Measurements from ENCODE around the gene MYBPC2. TPM values are rescaled to one million over a fixed set of nuclear protein-coding genes. Genes with fewer than 3 reads are reported as not detected.
"Not testable (repeated sequence)": the region's sequence is repeated elsewhere in the genome, so short reads cannot be mapped to it uniquely, and the experiment has no call there.

MYBPC2 gene
- total and polyA plus RNA-seq, 9 of the 15 experiments (the other 6 are each of a cell fraction or from before 2014, with no cell fraction given) = 0.01 to 0.14 (median 0.04) TPM; not detected in 6

DNA sequence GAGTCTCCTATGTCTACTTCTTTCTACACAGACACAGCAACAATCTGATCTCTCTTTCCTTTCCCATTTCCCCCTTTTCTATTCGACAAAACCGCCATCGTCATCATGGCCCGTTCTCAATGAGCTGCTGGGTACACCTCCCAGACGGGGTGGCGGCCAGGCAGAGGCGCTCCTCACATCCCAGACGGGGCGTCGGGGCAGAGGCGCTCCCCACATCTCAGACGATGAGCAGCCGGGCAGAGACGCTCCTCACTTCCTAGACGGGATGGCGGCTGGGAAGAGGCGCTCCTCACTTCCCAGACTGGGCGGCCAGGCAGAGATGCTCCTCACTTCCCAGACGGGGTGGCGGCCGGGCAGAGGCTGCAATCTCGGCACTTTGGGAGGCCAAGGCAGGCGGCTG is 41.7 kb upstream of the MYBPC2 start:
- Histone ChIP-seq H3K79me2 (ENCODE audit: control insufficient read depth, insufficient read depth, low read length) (peaks cover 81% of the 10 kb centered on the region), H3K4me1 (replicated peaks in 1 of 2; ENCODE audit: control insufficient read depth in 2 of 2, insufficient read depth in 2 of 2, low read length in 2 of 2) (peaks cover under 1 to 13% of the 10 kb centered on the region in 2 experiments; a peak in 3 of 5 replicates), H3K36me3 (ENCODE audit: control insufficient read depth, insufficient read depth, low read length) (peaks cover 68% of the 10 kb centered on the region)
- H4K20me1 ChIP-seq (replicated peaks; ENCODE audit: control insufficient read depth, insufficient read depth, low read length); H3K4me2 ChIP-seq (ENCODE audit: insufficient read depth, low read length); CTCF ChIA-PET (ENCODE audit: low intra/inter-chr PET ratio); BruUV-seq (replicated peaks); H3K4me3 ChIP-seq; intact Hi-C loops (cut with micrococcal nuclease); H3K27ac ChIP-seq (ENCODE audit: extremely low read depth, low read depth, low read length); in situ Hi-C loops (cut with MboI); DNase-seq (ENCODE audit: extremely low read depth in 1 of 4, low spot score in 3 of 4); H3K9me3 ChIP-seq (replicated peaks; ENCODE audit: control insufficient read depth, insufficient read depth, low read depth, low read length); FAIRE-seq; ATAC-seq; H3K9me1 ChIP-seq (ENCODE audit: control insufficient read depth, insufficient read depth, low read length); H3K9ac ChIP-seq (ENCODE audit: insufficient read depth in 1 of 2, low read depth in 2 of 2, low read length in 2 of 2); POLR2A ChIA-PET; H3K27me3 ChIP-seq (ENCODE audit: control insufficient read depth in 2 of 2, insufficient read depth in 2 of 2, low read length in 2 of 2); H2AFZ ChIP-seq (ENCODE audit: low read depth, low read length): not testable (repeated sequence)
- TF ChIP-seq, protein P1, sequence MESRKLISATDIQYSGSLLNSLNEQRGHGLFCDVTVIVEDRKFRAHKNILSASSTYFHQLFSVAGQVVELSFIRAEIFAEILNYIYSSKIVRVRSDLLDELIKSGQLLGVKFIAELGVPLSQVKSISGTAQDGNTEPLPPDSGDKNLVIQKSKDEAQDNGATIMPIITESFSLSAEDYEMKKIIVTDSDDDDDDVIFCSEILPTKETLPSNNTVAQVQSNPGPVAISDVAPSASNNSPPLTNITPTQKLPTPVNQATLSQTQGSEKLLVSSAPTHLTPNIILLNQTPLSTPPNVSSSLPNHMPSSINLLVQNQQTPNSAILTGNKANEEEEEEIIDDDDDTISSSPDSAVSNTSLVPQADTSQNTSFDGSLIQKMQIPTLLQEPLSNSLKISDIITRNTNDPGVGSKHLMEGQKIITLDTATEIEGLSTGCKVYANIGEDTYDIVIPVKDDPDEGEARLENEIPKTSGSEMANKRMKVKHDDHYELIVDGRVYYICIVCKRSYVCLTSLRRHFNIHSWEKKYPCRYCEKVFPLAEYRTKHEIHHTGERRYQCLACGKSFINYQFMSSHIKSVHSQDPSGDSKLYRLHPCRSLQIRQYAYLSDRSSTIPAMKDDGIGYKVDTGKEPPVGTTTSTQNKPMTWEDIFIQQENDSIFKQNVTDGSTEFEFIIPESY (CRISPR knock-in tag; IDR thresholded peaks at IDR 0.05) = peak; percentile 93
- WGBS (ENCODE audit: insufficient coverage, low coverage, missing lambda C conversion rate) = 94% methylated on average over 14 of the region's 23 CpGs

DNA sequence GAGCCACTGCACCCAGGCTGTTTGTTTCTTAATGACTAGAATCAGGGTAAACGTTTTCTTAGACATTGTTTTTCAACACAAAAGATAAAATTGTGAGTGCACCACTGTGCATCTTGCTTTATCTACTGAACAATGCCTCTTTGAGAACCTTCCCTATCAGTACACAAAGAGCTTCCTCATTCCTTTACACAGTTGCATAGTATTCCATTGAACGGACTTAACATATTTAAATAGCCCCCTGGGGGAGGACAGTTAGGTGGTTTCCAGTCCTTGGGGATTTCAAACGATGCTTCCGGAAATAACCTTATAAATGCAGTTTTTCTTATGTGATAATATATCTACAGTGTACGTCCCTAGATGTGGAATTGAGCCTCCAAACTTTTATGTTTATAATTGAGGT is 39.9 kb upstream of the MYBPC2 start:
- DNase-seq (ENCODE audit: extremely low read depth in 1 of 4, low spot score in 3 of 4) (no peak), ATAC-seq (no peak), FAIRE-seq (no peak)
- peaks cover 52% of the 10 kb centered on the region for H3K36me3 ChIP-seq (ENCODE audit: control insufficient read depth, insufficient read depth, low read length)
- no peaks in the 10 kb centered on the region for H3K9me3 ChIP-seq (replicated peaks; ENCODE audit: control insufficient read depth, insufficient read depth, low read depth, low read length)
- no peak overlapping the region for H3K27ac ChIP-seq (ENCODE audit: extremely low read depth, low read depth, low read length)
- CTCF ChIA-PET (ENCODE audit: low intra/inter-chr PET ratio) = no interaction called here
- H3K4me3 ChIP-seq = no peak overlapping the region
- intact Hi-C loops (cut with micrococcal nuclease) = no loop called here
- no TSS peak for BruUV-seq (replicated peaks)
- H3K27me3 ChIP-seq (ENCODE audit: control insufficient read depth in 2 of 2, insufficient read depth in 2 of 2, low read length in 2 of 2) = no peaks in the 10 kb centered on the region
- 79% methylated on average over 5 of the region's 5 CpGs for WGBS (ENCODE audit: insufficient coverage, low coverage, missing lambda C conversion rate)
- no peaks in the 10 kb centered on the region for H3K9me1 ChIP-seq (ENCODE audit: control insufficient read depth, insufficient read depth, low read length)
- no peak overlapping the region for H2AFZ ChIP-seq (ENCODE audit: low read depth, low read length)
- no peaks in the 10 kb centered on the region for H4K20me1 ChIP-seq (replicated peaks; ENCODE audit: control insufficient read depth, insufficient read depth, low read length)
- H3K79me2 ChIP-seq (ENCODE audit: control insufficient read depth, insufficient read depth, low read length) = peaks cover 69% of the 10 kb centered on the region
- no peak overlapping the region for H3K9ac ChIP-seq (ENCODE audit: insufficient read depth in 1 of 2, low read depth in 2 of 2, low read length in 2 of 2)
- in situ Hi-C loops (cut with MboI) = no loop called here
- peaks cover 0 to 2% of the 10 kb centered on the region in 2 experiments; a peak in 3 of 5 replicates for H3K4me1 ChIP-seq (replicated peaks in 1 of 2; ENCODE audit: control insufficient read depth in 2 of 2, insufficient read depth in 2 of 2, low read length in 2 of 2)
- POLR2A ChIA-PET = interaction anchor here (0.6 to 1.1 kb wide), 2 partner anchors 23 to 73 kb away, joined by 3 read pairs; no protein-coding TSS in a partner anchor
- H3K4me2 ChIP-seq (ENCODE audit: insufficient read depth, low read length) = no peak overlapping the region
- TF ChIP-seq KLF1 (tag; IDR thresholded peaks at IDR 0.05) = no peak
- TF ChIP-seq GTF2F1 (IDR thresholded peaks at IDR 0.05; ENCODE audit: low read depth, low read length) = no peak
- TF ChIP-seq STAT5A (IDR thresholded peaks at IDR 0.05; ENCODE audit: borderline replicate concordance, low read length) = no peak
- TF ChIP-seq RBM25 (IDR thresholded peaks at IDR 0.05; ENCODE audit: low read depth, low read length, severe bottlenecking) = peak; percentile 74
- TF ChIP-seq, protein P2, sequence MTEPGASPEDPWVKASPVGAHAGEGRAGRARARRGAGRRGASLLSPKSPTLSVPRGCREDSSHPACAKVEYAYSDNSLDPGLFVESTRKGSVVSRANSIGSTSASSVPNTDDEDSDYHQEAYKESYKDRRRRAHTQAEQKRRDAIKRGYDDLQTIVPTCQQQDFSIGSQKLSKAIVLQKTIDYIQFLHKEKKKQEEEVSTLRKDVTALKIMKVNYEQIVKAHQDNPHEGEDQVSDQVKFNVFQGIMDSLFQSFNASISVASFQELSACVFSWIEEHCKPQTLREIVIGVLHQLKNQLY (CRISPR knock-in tag; conservative IDR thresholded peaks at IDR 0.05) = no peak
- TF ChIP-seq ZKSCAN8 (CRISPR knock-in tag; IDR thresholded peaks at IDR 0.05) = no peak
- no peak for TF ChIP-seq ZNF384 (IDR thresholded peaks at IDR 0.05; ENCODE audit: low read depth, low read length)
- no peak for TF ChIP-seq RFX5 (IDR thresholded peaks at IDR 0.05; ENCODE audit: low read depth, low read length)
- no peak for TF ChIP-seq ASH1L (IDR thresholded peaks at IDR 0.05; ENCODE audit: borderline replicate concordance, low read depth, partially characterized antibody)
- TF ChIP-seq, protein P3, sequence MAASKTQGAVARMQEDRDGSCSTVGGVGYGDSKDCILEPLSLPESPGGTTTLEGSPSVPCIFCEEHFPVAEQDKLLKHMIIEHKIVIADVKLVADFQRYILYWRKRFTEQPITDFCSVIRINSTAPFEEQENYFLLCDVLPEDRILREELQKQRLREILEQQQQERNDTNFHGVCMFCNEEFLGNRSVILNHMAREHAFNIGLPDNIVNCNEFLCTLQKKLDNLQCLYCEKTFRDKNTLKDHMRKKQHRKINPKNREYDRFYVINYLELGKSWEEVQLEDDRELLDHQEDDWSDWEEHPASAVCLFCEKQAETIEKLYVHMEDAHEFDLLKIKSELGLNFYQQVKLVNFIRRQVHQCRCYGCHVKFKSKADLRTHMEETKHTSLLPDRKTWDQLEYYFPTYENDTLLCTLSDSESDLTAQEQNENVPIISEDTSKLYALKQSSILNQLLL (CRISPR knock-in tag; IDR thresholded peaks at IDR 0.05; ENCODE audit: borderline replicate concordance) = peak; percentile 77; the same call in 1 of the 2 replicates
- TF ChIP-seq ZNF12 (CRISPR knock-in tag; IDR thresholded peaks at IDR 0.05) = no peak

All from K562 (cell line).